PC-9 (cell line): ENCODE results near the gene FOXP1.

Experiments used
- CTCF ChIP-seq: fragments of 200-600 bp; sonication (generic); conservative IDR thresholded peaks from 2 replicates; pipeline ENCODE4 v1.6.1; 2017; ENCODE audit warnings: mixed run types, antibody characterized with exemption, mild to moderate bottlenecking, moderate library complexity
- EZH2 ChIP-seq: fragments of 200-600 bp; sonication (generic); IDR thresholded peaks from 2 replicates; pipeline ENCODE4 v1.8.0; 2017; ENCODE audit warnings: antibody characterized with exemption, low read depth

DNA sequence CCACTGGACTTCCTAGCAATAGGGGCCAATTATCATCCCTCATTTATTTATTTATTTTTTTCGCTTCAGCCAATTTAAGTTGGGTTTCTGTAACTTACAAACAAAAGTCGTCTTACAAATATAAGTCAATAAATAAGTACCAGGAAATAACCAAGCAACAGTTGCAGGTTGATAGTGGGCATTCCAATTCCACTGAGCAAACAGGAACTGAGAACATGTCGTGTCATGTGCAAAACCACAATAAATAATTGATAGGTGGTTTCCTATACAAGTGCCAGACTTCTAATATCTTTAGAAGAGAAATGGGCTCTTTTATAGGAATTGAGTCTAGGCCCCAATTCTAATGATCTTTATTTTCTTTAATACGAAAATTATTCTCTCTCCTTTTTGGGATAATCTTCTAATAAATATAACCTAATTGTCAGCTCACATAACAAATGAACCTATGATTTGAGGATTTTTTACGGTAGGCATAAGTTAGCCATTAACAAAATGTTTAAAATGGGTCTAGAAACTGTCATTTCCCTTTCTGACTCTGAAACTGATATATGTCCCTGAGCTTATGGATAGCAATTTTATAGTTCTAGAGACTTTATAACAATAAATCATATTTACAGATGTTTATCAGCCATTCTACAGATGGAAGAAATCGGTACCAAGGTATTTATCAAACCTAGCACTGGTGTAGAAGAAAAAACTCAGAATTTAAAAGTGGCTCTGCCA, 571.8 kb downstream of the FOXP1 start:
- TF ChIP-seq CTCF (no peak), EZH2 (no peak)
